ENCODE results near the gene DVL3.

- TF ChIP-seq, protein P1, sequence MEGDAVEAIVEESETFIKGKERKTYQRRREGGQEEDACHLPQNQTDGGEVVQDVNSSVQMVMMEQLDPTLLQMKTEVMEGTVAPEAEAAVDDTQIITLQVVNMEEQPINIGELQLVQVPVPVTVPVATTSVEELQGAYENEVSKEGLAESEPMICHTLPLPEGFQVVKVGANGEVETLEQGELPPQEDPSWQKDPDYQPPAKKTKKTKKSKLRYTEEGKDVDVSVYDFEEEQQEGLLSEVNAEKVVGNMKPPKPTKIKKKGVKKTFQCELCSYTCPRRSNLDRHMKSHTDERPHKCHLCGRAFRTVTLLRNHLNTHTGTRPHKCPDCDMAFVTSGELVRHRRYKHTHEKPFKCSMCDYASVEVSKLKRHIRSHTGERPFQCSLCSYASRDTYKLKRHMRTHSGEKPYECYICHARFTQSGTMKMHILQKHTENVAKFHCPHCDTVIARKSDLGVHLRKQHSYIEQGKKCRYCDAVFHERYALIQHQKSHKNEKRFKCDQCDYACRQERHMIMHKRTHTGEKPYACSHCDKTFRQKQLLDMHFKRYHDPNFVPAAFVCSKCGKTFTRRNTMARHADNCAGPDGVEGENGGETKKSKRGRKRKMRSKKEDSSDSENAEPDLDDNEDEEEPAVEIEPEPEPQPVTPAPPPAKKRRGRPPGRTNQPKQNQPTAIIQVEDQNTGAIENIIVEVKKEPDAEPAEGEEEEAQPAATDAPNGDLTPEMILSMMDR (IDR thresholded peaks at IDR 0.05): no peak
- no peak for TF ChIP-seq POLR2A (IDR thresholded peaks at IDR 0.05)
These were observed 41.4 kb downstream of the DVL3 start for GRCh38 chr3:184196536-184196935.

Measured in esophagus squamous epithelium (tissue), 4 donors.